K562 (cell line): ENCODE results near the gene IPCEF1. TPM values are rescaled to one million over a fixed set of nuclear protein-coding genes. Genes with fewer than 3 reads are reported as not detected.

Experiments
- ATAC-seq: fragments of 200-7000 bp; cut with Tn5 transposase; 3 replicates; pipeline ENCODE4 v1.9.1; 2020; ENCODE audit warnings: moderate library complexity
- BruUV-seq: library from RNA; stranded (reverse); fragments of 400-500 nt; replicated peaks from 2 replicates; lab custom pipeline; 2021; lab: Mats Ljungman, UMichigan
- CTCF ChIA-PET: fragments of 300-600 bp; formaldehyde crosslinking; extraction: SDS; loops from one replicate; lab custom pipeline; 2021; ENCODE audit warnings: low intra/inter-chr PET ratio; lab: Yijun Ruan, JAX
- POLR2A ChIA-PET: fragments of 300-600, 350-650 bp; sonication (Branson Sonifier 250); formaldehyde crosslinking; extraction: SDS; loops from one replicate; lab custom pipeline; 2021; ENCODE audit warnings: antibody characterized with exemption, inconsistent platforms; lab: Yijun Ruan, JAX
- DNase-seq, 4 experiments: peaks; one replicate each; pipeline versions ENCODE4 v3.0.0 to v3.0.0-alpha.2; 2011 to 2018; ENCODE audit warnings: low spot score in 3 of 4, mixed read lengths in 3 of 4; ENCODE audit errors: extremely low read depth in 1 of 4
- FAIRE-seq: peaks from 2 replicates; lab custom pipeline; 2011; peaks lifted over from hg19 to GRCh38; lab: Jason Lieb, UNC
- H2AFZ ChIP-seq: 2 replicates; pipeline ENCODE4 v1.6.0; 2011; ENCODE audit warnings: low read depth, low read length, control low read depth, inconsistent platforms
- H3K27ac ChIP-seq: fragments of 200-600 bp; 3 replicates; pipeline ENCODE4 v1.8.0; 2011; ENCODE audit warnings: low read depth, mild to moderate bottlenecking, control low read depth, inconsistent platforms, low read length, moderate library complexity, mixed read lengths; ENCODE audit errors: extremely low read depth
- H3K27me3 ChIP-seq, 2 experiments: fragments of 300-600 bp in 1 of 2; 2 replicates in 1 of 2; 3 replicates in 1 of 2; pipeline versions ENCODE4 v1.6.0 to v1.8.0; 2011; ENCODE audit warnings: inconsistent platforms in 2 of 2, low read length in 2 of 2, mild to moderate bottlenecking in 1 of 2, mixed read lengths in 1 of 2, moderate library complexity in 1 of 2; ENCODE audit not compliant: control insufficient read depth in 2 of 2, insufficient read depth in 2 of 2
- H3K36me3 ChIP-seq: fragments of 300-600 bp; 3 replicates; pipeline ENCODE4 v1.8.0; 2011; ENCODE audit warnings: mild to moderate bottlenecking, low read length, inconsistent platforms; ENCODE audit not compliant: control insufficient read depth, insufficient read depth
- H3K4me1 ChIP-seq, 2 experiments: fragments of 200-600 bp in 1 of 2; replicated peaks in 1 of 2; 2 replicates in 1 of 2; 3 replicates in 1 of 2; pipeline versions ENCODE4 v1.5.1 to v1.8.0; 2011; ENCODE audit warnings: inconsistent platforms in 2 of 2, low read length in 2 of 2, mild to moderate bottlenecking in 1 of 2, mixed read lengths in 1 of 2, moderate library complexity in 1 of 2; ENCODE audit not compliant: control insufficient read depth in 2 of 2, insufficient read depth in 2 of 2
- H3K4me2 ChIP-seq: 2 replicates; pipeline ENCODE4 v1.6.1; 2011; ENCODE audit warnings: low read length, control low read depth, inconsistent platforms, mixed read lengths; ENCODE audit not compliant: insufficient read depth
- H3K4me3 ChIP-seq: fragments of 200-600 bp; sonication (generic), shearing (Covaris generic); 2 replicates; pipeline ENCODE4 v1.5.1; 2016; ENCODE audit warnings: control low read depth, inconsistent platforms
- H3K79me2 ChIP-seq: fragments of 200-600 bp; 3 replicates; pipeline ENCODE4 v1.8.0; 2011; ENCODE audit warnings: low read length, inconsistent platforms; ENCODE audit not compliant: control insufficient read depth, insufficient read depth
- H3K9ac ChIP-seq, 2 experiments: 2 replicates each; pipeline versions ENCODE4 v1.6.0 to v1.6.1; 2011; ENCODE audit warnings: low read depth in 2 of 2, low read length in 2 of 2, control low read depth in 1 of 2, inconsistent platforms in 1 of 2, mild to moderate bottlenecking in 1 of 2, mixed read lengths in 1 of 2; ENCODE audit not compliant: insufficient read depth in 1 of 2
- H3K9me1 ChIP-seq: one replicate; pipeline ENCODE4 v1.6.0; 2011; ENCODE audit warnings: inconsistent platforms, mild to moderate bottlenecking, low read length, moderate library complexity; ENCODE audit not compliant: control insufficient read depth, insufficient read depth
- H3K9me3 ChIP-seq: replicated peaks from 2 replicates; pipeline ENCODE4 v1.5.1; 2011; ENCODE audit warnings: low read depth, low read length, inconsistent platforms; ENCODE audit not compliant: control insufficient read depth, insufficient read depth
- H4K20me1 ChIP-seq: replicated peaks from 2 replicates; pipeline ENCODE4 v1.6.1; 2011; ENCODE audit warnings: low read length, inconsistent platforms, mixed read lengths; ENCODE audit not compliant: control insufficient read depth, insufficient read depth
- GTF2F1 ChIP-seq: IDR thresholded peaks from 2 replicates; pipeline ENCODE4 v1.6.1; 2011; ENCODE audit warnings: low read depth, low read length, improper control_type of control experiment
- HMGN3 ChIP-seq: IDR thresholded peaks from 2 replicates; pipeline ENCODE4 v1.6.1; 2011; ENCODE audit warnings: borderline replicate concordance, low read depth, mild to moderate bottlenecking, mixed read lengths, low read length; ENCODE audit not compliant: insufficient read length; ENCODE audit errors: extremely low read depth
- KDM5B ChIP-seq: fragments of 200-600 bp; sonication (generic); IDR thresholded peaks from 2 replicates; pipeline ENCODE4 v1.6.1; 2012; ENCODE audit warnings: low read depth, mild to moderate bottlenecking, moderate library complexity, low read length, control low read depth, inconsistent platforms; ENCODE audit not compliant: insufficient replicate concordance
- MCM2 ChIP-seq: fragments of 450-650 bp; IDR thresholded peaks from 2 replicates; pipeline ENCODE4 v1.6.1; 2017; ENCODE audit warnings: low read depth, mild to moderate bottlenecking
- PURB ChIP-seq: sonication (generic); formaldehyde crosslinking; IDR thresholded peaks from 2 replicates; pipeline ENCODE4 v1.9.0; 2021; ENCODE audit warnings: low read depth, mild to moderate bottlenecking, missing genetic modification reagents
- RBBP5 ChIP-seq: fragments of 200-600 bp; sonication (generic); IDR thresholded peaks from 2 replicates; pipeline ENCODE4 v1.6.1; 2012; ENCODE audit warnings: borderline replicate concordance, mild to moderate bottlenecking, low read length, control low read depth, inconsistent platforms; ENCODE audit not compliant: insufficient read depth, poor library complexity, severe bottlenecking
- RFX5 ChIP-seq: IDR thresholded peaks from 2 replicates; pipeline ENCODE4 v1.6.1; 2011; ENCODE audit warnings: low read depth, mild to moderate bottlenecking, improper control_type of control experiment, low read length
- RHOXF2B ChIP-seq: fragments of 250-450 bp; sonication (Bioruptor Pico); conservative IDR thresholded peaks from 2 replicates; pipeline ENCODE4 v1.5.1; 2021
- SUPT5H ChIP-seq: fragments of 450-650 bp; IDR thresholded peaks from 2 replicates; pipeline ENCODE4 v1.6.1; 2016
- TOE1 ChIP-seq, 2 experiments: fragments of 450-650 bp in 1 of 2; sonication (generic) in 1 of 2; formaldehyde crosslinking in 1 of 2; IDR thresholded peaks; 2 replicates each; pipeline versions ENCODE4 v1.7.1 to v1.8.0; 2016 to 2022; ENCODE audit warnings: borderline replicate concordance in 2 of 2, mild to moderate bottlenecking in 2 of 2, antibody characterized with exemption in 1 of 2, inconsistent platforms in 1 of 2, low read depth in 1 of 2, missing genetic modification reagents in 1 of 2, moderate library complexity in 1 of 2
- ZNF75A ChIP-seq: fragments of 450-650 bp; formaldehyde crosslinking; IDR thresholded peaks from 2 replicates; pipeline ENCODE4 v1.4.0; 2020; ENCODE audit warnings: mild to moderate bottlenecking
- WGBS: fragments of 100-300 bp; shearing (Covaris generic); methylation state at CpG from one replicate; pipeline ENCODE4 v1.1.6; 2016; ENCODE audit warnings: low coverage, mixed read lengths; ENCODE audit not compliant: insufficient coverage; ENCODE audit errors: missing lambda C conversion rate; 5-methylcytosine and 5-hydroxymethylcytosine counted together
- in situ Hi-C: fragments of 300-500 bp; cut with MboI; formaldehyde crosslinking; loops from 4 replicates; pipeline ENCODE4 v1.15.0; 2018; ENCODE audit warnings: inconsistent platforms, mixed read lengths
- intact Hi-C: fragments of 100-400 bp; cut with micrococcal nuclease; formaldehyde crosslinking; loops from 2 replicates; pipeline ENCODE4 v1.14.2; 2022
- polyA plus RNA-seq, 8 experiments: library from polyadenylated mRNA; depleted of rRNA in 4 of 8; stranded (reverse) in 5 of 8; unstranded in 3 of 8; fragments of >200 nt; fragmentation: Nextera tagmentation in 2 of 8; fragmentation: Illumina TruSeq in 1 of 8; extraction: Ambion mirVana in 2 of 8; extraction: Trizol in 1 of 8; gene quantifications; 2 replicates each; pipeline versions ENCODE4 v1.2.1 to v1.2.3, GENCODE V29; 2011 to 2014; ENCODE audit warnings: inconsistent platforms in 1 of 8, missing spikeins in 1 of 8
- total RNA-seq, 7 experiments: library from RNA; depleted of rRNA in 6 of 7; stranded (reverse); fragments of >200 nt in 6 of 7; fragmentation: Illumina TruSeq in 2 of 7; extraction: Trizol in 2 of 7; gene quantifications; 2 replicates each; pipeline versions ENCODE4 v1.2.1 to v1.2.3, GENCODE V29; 2011 to 2021; ENCODE audit warnings: low replicate concordance in 1 of 7
- TF ChIP-seq, protein P1 (sequence below): sonication (generic); IDR thresholded peaks from 2 replicates; pipeline ENCODE4 v1.6.1; 2016
- TF ChIP-seq, protein P2 (sequence below): sonication (generic); formaldehyde crosslinking; IDR thresholded peaks from 2 replicates; pipeline ENCODE4 v1.8.0; 2023; ENCODE audit warnings: mild to moderate bottlenecking, missing genetic modification reagents

IPCEF1 gene
- total and polyA plus RNA-seq, 9 of the 15 experiments (the other 6 are each of a cell fraction or from before 2014, with no cell fraction given), result 0.14 to 0.18 TPM; not detected in 7

GRCh38 chr6:154218301-154218700 is 138.3 kb downstream of the IPCEF1 start:
- in situ Hi-C loops, result no loop called here
- BruUV-seq, result no TSS peak
- no peaks in the 10 kb centered on the region for H3K36me3 ChIP-seq
- TF ChIP-seq RBBP5 (no peak), PURB (CRISPR knock-in tag) (no peak), MCM2 (no peak), GTF2F1 (no peak), HMGN3 (no peak), ZNF75A (CRISPR knock-in tag) (no peak), RHOXF2B (no peak), TOE1 (IDR thresholded peaks at IDR 0.05; ENCODE audit: borderline replicate concordance) (no peak), TOE1 (CRISPR knock-in tag; IDR thresholded peaks at IDR 0.05; ENCODE audit: borderline replicate concordance, low read depth) (no peak), KDM5B (no peak), RFX5 (no peak), SUPT5H (no peak)
- TF ChIP-seq, protein P1, sequence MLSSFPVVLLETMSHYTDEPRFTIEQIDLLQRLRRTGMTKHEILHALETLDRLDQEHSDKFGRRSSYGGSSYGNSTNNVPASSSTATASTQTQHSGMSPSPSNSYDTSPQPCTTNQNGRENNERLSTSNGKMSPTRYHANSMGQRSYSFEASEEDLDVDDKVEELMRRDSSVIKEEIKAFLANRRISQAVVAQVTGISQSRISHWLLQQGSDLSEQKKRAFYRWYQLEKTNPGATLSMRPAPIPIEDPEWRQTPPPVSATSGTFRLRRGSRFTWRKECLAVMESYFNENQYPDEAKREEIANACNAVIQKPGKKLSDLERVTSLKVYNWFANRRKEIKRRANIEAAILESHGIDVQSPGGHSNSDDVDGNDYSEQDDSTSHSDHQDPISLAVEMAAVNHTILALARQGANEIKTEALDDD, result no peak
- TF ChIP-seq, protein P2, sequence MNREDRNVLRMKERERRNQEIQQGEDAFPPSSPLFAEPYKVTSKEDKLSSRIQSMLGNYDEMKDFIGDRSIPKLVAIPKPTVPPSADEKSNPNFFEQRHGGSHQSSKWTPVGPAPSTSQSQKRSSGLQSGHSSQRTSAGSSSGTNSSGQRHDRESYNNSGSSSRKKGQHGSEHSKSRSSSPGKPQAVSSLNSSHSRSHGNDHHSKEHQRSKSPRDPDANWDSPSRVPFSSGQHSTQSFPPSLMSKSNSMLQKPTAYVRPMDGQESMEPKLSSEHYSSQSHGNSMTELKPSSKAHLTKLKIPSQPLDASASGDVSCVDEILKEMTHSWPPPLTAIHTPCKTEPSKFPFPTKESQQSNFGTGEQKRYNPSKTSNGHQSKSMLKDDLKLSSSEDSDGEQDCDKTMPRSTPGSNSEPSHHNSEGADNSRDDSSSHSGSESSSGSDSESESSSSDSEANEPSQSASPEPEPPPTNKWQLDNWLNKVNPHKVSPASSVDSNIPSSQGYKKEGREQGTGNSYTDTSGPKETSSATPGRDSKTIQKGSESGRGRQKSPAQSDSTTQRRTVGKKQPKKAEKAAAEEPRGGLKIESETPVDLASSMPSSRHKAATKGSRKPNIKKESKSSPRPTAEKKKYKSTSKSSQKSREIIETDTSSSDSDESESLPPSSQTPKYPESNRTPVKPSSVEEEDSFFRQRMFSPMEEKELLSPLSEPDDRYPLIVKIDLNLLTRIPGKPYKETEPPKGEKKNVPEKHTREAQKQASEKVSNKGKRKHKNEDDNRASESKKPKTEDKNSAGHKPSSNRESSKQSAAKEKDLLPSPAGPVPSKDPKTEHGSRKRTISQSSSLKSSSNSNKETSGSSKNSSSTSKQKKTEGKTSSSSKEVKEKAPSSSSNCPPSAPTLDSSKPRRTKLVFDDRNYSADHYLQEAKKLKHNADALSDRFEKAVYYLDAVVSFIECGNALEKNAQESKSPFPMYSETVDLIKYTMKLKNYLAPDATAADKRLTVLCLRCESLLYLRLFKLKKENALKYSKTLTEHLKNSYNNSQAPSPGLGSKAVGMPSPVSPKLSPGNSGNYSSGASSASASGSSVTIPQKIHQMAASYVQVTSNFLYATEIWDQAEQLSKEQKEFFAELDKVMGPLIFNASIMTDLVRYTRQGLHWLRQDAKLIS, result no peak

More at GRCh38 chr6:154218301-154218700, 138.3 kb downstream of the IPCEF1 start:
- H3K9me3 ChIP-seq, result no peaks in the 10 kb centered on the region
- POLR2A ChIA-PET, result no interaction called here
- H3K4me2 ChIP-seq, result no peak overlapping the region
- ATAC-seq (no peak), FAIRE-seq (no peak), DNase-seq (no peak)
- H3K27me3 ChIP-seq, result peaks cover 0 to 5% of the 10 kb centered on the region in 2 experiments; a peak in 2 of 5 replicates
- WGBS, result under 1% methylated on average over 6 of the region's 6 CpGs
- H3K27ac ChIP-seq, result no peak overlapping the region
- no peak overlapping the region for H3K9ac ChIP-seq
- H3K4me3 ChIP-seq, result no peak overlapping the region
- no peak overlapping the region for H2AFZ ChIP-seq
- CTCF ChIA-PET, result no interaction called here
- H3K79me2 ChIP-seq, result no peaks in the 10 kb centered on the region
- no peaks in the 10 kb centered on the region for H3K4me1 ChIP-seq
- no peaks in the 10 kb centered on the region for H3K9me1 ChIP-seq
- H4K20me1 ChIP-seq, result no peaks in the 10 kb centered on the region
- intact Hi-C loops, result no loop called here
